Measurements from ENCODE around the gene TACO1.
A peak's percentile ranks its signal among the peaks of the same experiment; 100 is the strongest.

Gene TACO1

GRCh38 chr17:63621684-63622573, 21.2 kb downstream of the TACO1 start, which contains the start of gene MAP3K3:
Gene MAP3K3, plus strand, starts transcription at chr17:63622417. Its CDS starts 343 bp downstream, at chr17:63622760.
- TF ChIP-seq MAX (IDR thresholded peaks at IDR 0.05; ENCODE audit: low read depth, low read length) (no peak; the same call in none of the 2 replicates), POLR2A (IDR thresholded peaks at IDR 0.05; ENCODE audit: extremely low read depth, insufficient read length) (peak; percentile 74)
- peak; percentile 100 for DNase-seq (ENCODE audit: low read depth)
- peak within 1 kb of the TSS; percentile 79 for H3K4me3 ChIP-seq (ENCODE audit: low read depth, low read length)

- TF ChIP-seq MYC (IDR thresholded peaks at IDR 0.05; ENCODE audit: low read depth, low read length) = 0 out of 2 replicates have a peak, but pooled peaks have one; percentile 21
- TF ChIP-seq MAX (IDR thresholded peaks at IDR 0.05; ENCODE audit: low read depth, low read length) = peak; percentile 57
- TF ChIP-seq CTCF (IDR thresholded peaks at IDR 0.05; ENCODE audit: low read depth, low read length) = no peak
- TF ChIP-seq POLR2A (IDR thresholded peaks at IDR 0.05; ENCODE audit: extremely low read depth, insufficient read length) = no peak
- DNase-seq (ENCODE audit: low read depth) = peak; percentile 83
- H3K4me3 ChIP-seq (ENCODE audit: low read depth, low read length) = peak overlapping the region; percentile 79
Observed at GRCh38 chr17:63622574-63623390, 22.1 kb downstream of the TACO1 start.

GRCh38 chr17:63623786-63624530, 23.3 kb downstream of the TACO1 start:
- peak overlapping the region; percentile 79 for H3K4me3 ChIP-seq (ENCODE audit: low read depth, low read length)
- DNase-seq (ENCODE audit: low read depth) = peak; percentile 65
- TF ChIP-seq CTCF (IDR thresholded peaks at IDR 0.05; ENCODE audit: low read depth, low read length) = no peak
- no peak for TF ChIP-seq MAX (IDR thresholded peaks at IDR 0.05; ENCODE audit: low read depth, low read length)
- TF ChIP-seq MYC (IDR thresholded peaks at IDR 0.05; ENCODE audit: low read depth, low read length) = no peak
- no peak for TF ChIP-seq POLR2A (IDR thresholded peaks at IDR 0.05; ENCODE audit: extremely low read depth, insufficient read length)

GRCh38 chr17:63624531-63624880, 23.8 kb downstream of the TACO1 start:
- H3K4me3 ChIP-seq (ENCODE audit: low read depth, low read length) = peak overlapping the region; percentile 79
- DNase-seq (ENCODE audit: low read depth) = peak; percentile 31
- TF ChIP-seq MAX (IDR thresholded peaks at IDR 0.05; ENCODE audit: low read depth, low read length) (peak; percentile 28; the same call in 1 of the 2 replicates), MYC (IDR thresholded peaks at IDR 0.05; ENCODE audit: low read depth, low read length) (no peak)

GRCh38 chr17:63626551-63627180, 26.0 kb downstream of the TACO1 start:
- TF ChIP-seq CTCF (IDR thresholded peaks at IDR 0.05; ENCODE audit: low read depth, low read length) (no peak), MAX (IDR thresholded peaks at IDR 0.05; ENCODE audit: low read depth, low read length) (no peak), MYC (IDR thresholded peaks at IDR 0.05; ENCODE audit: low read depth, low read length) (no peak), POLR2A (IDR thresholded peaks at IDR 0.05; ENCODE audit: extremely low read depth, insufficient read length) (no peak)
- no peak overlapping the region for H3K4me3 ChIP-seq (ENCODE audit: low read depth, low read length)
- DNase-seq (ENCODE audit: low read depth) = peak; percentile 22

- no peak for DNase-seq (ENCODE audit: low read depth)
- no peak for TF ChIP-seq CTCF (IDR thresholded peaks at IDR 0.05; ENCODE audit: low read depth, low read length)
- TF ChIP-seq POLR2A (IDR thresholded peaks at IDR 0.05; ENCODE audit: extremely low read depth, insufficient read length) = no peak
- TF ChIP-seq MYC (IDR thresholded peaks at IDR 0.05; ENCODE audit: low read depth, low read length) = no peak
- no peak for TF ChIP-seq MAX (IDR thresholded peaks at IDR 0.05; ENCODE audit: low read depth, low read length)
- no peak overlapping the region for H3K4me3 ChIP-seq (ENCODE audit: low read depth, low read length)
Observed at GRCh38 chr17:63629627-63630026, 28.9 kb downstream of the TACO1 start.
